B cell (primary cell): Measurements from ENCODE around the gene DSG3. TPM values are rescaled to one million over a fixed set of nuclear protein-coding genes. Genes with fewer than 3 reads are reported as not detected.

Experiments
- ATAC-seq: fragments of 200-7000 bp; cut with Tn5 transposase; one replicate; pipeline ENCODE4 v1.10.0; 2021; ENCODE audit warnings: low read depth, mild to moderate bottlenecking, moderate number of reproducible peaks, moderate library complexity
- CTCF ChIA-PET: fragments of 350-600 bp; sonication (Branson Sonifier 250); formaldehyde crosslinking; loops from one replicate; lab custom pipeline; 2021; ENCODE audit warnings: antibody characterized with exemption, inconsistent platforms; lab: Charles Lee
- POLR2A ChIA-PET: fragments of 350-600 bp; sonication (Branson Sonifier 250); formaldehyde crosslinking; loops from one replicate; lab custom pipeline; 2021; ENCODE audit warnings: antibody characterized with exemption; lab: Charles Lee
- DNase-seq: peaks from one replicate; pipeline ENCODE4 v3.0.0; 2013
- H2AFZ ChIP-seq: 2 replicates; pipeline ENCODE4 v1.6.1; 2012; ENCODE audit warnings: mild to moderate bottlenecking, low read depth, low read length; ENCODE audit not compliant: insufficient read depth, poor library complexity, severe bottlenecking
- H3K27ac ChIP-seq, 2 donors: 1 replicate in 1 of 2; 2 replicates in 1 of 2; pipeline ENCODE4 v1.5.1; 2012 to 2013; ENCODE audit warnings: low read length in 2 of 2, mild to moderate bottlenecking in 2 of 2, moderate library complexity in 1 of 2
- H3K27me3 ChIP-seq, 4 experiments: fragments of 200-600 bp in 1 of 4; sonication (generic) in 1 of 4; replicated peaks in 1 of 4; 1 replicate in 2 of 4; 2 replicates in 2 of 4; pipeline versions ENCODE4 v1.6.1 to v1.7.0; 2013 to 2016; ENCODE audit warnings: low read length in 3 of 4, mild to moderate bottlenecking in 2 of 4, mixed read lengths in 1 of 4, moderate library complexity in 1 of 4; ENCODE audit not compliant: insufficient read depth in 4 of 4, control insufficient read depth in 3 of 4; ENCODE audit errors: control extremely low read depth in 1 of 4
- H3K36me3 ChIP-seq, 2 experiments: replicated peaks in 1 of 2; 1 replicate in 1 of 2; 2 replicates in 1 of 2; pipeline versions ENCODE4 v1.6.1 to v1.7.1; 2013; ENCODE audit warnings: low read length in 1 of 2; ENCODE audit not compliant: insufficient read depth in 2 of 2, control insufficient read depth in 1 of 2; ENCODE audit errors: control extremely low read depth in 1 of 2, extremely low read depth in 1 of 2
- H3K4me1 ChIP-seq, 2 donors: fragments of 200-600 bp in 1 of 2; sonication (generic) in 1 of 2; 1 replicate in 1 of 2; 2 replicates in 1 of 2; pipeline versions ENCODE4 v1.5.1 to v1.6.1; 2013 to 2017; ENCODE audit warnings: low read length in 2 of 2; ENCODE audit not compliant: control insufficient read depth in 2 of 2, insufficient read depth in 2 of 2
- H3K4me2 ChIP-seq: replicated peaks from 2 replicates; pipeline ENCODE3; 2012; ENCODE audit warnings: mild to moderate bottlenecking, low read depth, low read length; ENCODE audit not compliant: poor library complexity, severe bottlenecking
- H3K4me3 ChIP-seq, 5 experiments: fragments of 200-600 bp in 1 of 5; sonication (generic) in 1 of 5; 1 replicate in 3 of 5; 2 replicates in 2 of 5; pipeline versions ENCODE4 v1.5.1 to v1.7.0; 2011 to 2016; ENCODE audit warnings: low read length in 4 of 5, mild to moderate bottlenecking in 4 of 5, low read depth in 2 of 5, control low read depth in 1 of 5, moderate library complexity in 1 of 5; ENCODE audit not compliant: insufficient read depth in 1 of 5; ENCODE audit errors: control extremely low read depth in 1 of 5, extremely low read depth in 1 of 5
- H3K79me2 ChIP-seq: fragments of 200-600 bp; sonication (generic); one replicate; pipeline ENCODE4 v1.6.0; 2016; ENCODE audit warnings: low read length; ENCODE audit not compliant: control insufficient read depth, insufficient read depth
- H3K9ac ChIP-seq: fragments of 200-600 bp; sonication (generic); 2 replicates; pipeline ENCODE4 v1.6.1; 2017; ENCODE audit warnings: mild to moderate bottlenecking, low read length, moderate library complexity
- H3K9me3 ChIP-seq, 3 donors: one replicate each; pipeline versions ENCODE4 v1.6.1 to v1.7.1; 2013; ENCODE audit warnings: low read length in 2 of 3; ENCODE audit not compliant: control insufficient read depth in 2 of 3, insufficient read depth in 1 of 3; ENCODE audit errors: control extremely low read depth in 1 of 3
- H4K20me1 ChIP-seq: 2 replicates; pipeline ENCODE4 v1.6.0; 2012; ENCODE audit warnings: mild to moderate bottlenecking, low read length; ENCODE audit not compliant: insufficient read depth, control insufficient read depth, poor library complexity, severe bottlenecking
- H3K27ac Mint-ChIP-seq: one replicate; pipeline ENCODE4 v1.8.0; 2021; ENCODE audit warnings: mixed read lengths
- H3K27me3 Mint-ChIP-seq: one replicate; pipeline ENCODE4 v1.8.0; 2021; ENCODE audit warnings: mixed read lengths
- H3K4me1 Mint-ChIP-seq: one replicate; pipeline ENCODE4 v1.8.0; 2021; ENCODE audit warnings: mixed read lengths
- H3K4me3 Mint-ChIP-seq: one replicate; pipeline ENCODE4 v1.8.0; 2021; ENCODE audit warnings: mixed read lengths
- H3K9me3 Mint-ChIP-seq: one replicate; pipeline ENCODE4 v1.8.0; 2022; ENCODE audit warnings: mixed read lengths; ENCODE audit not compliant: insufficient read depth
- EZH2 ChIP-seq: IDR thresholded peaks from 2 replicates; pipeline ENCODE4 v1.6.1; 2012; ENCODE audit warnings: borderline replicate concordance, low read depth, mild to moderate bottlenecking, moderate library complexity, low read length; ENCODE audit not compliant: insufficient read depth, poor library complexity, severe bottlenecking
- WGBS: methylation state at CpG from one replicate; pipeline ENCODE4 v1.1.5; 2013; ENCODE audit warnings: missing lambda C conversion rate; ENCODE audit not compliant: insufficient coverage; 5-methylcytosine and 5-hydroxymethylcytosine counted together
- intact Hi-C: fragments of 100-400 bp; cut with micrococcal nuclease; formaldehyde crosslinking; loops from one replicate; pipeline ENCODE4 v1.10.0; 2022
- polyA plus RNA-seq: library from polyadenylated mRNA; depleted of rRNA; stranded (reverse); fragments of >200 nt; gene quantifications from 2 replicates; pipeline ENCODE4 v1.2.3, GENCODE V29; 2012
- total RNA-seq, 2 donors: library from RNA; stranded (reverse); fragments of 120-200 nt in 1 of 2; gene quantifications; 1 replicate in 1 of 2; 2 replicates in 1 of 2; pipeline versions ENCODE4 v1.2.3 to v1.2.4, GENCODE V29; 2013 to 2022
- TF ChIP-seq, protein P1 (sequence below): fragments of 200-600 bp; IDR thresholded peaks from one replicate; pipeline ENCODE4 v1.8.0; 2022; ENCODE audit warnings: antibody characterized with exemption, mild to moderate bottlenecking

Gene DSG3
- total and polyA plus RNA-seq, 2 donors (not counting 1 experiment from before 2014, with no cell fraction given): not detected

DNA sequence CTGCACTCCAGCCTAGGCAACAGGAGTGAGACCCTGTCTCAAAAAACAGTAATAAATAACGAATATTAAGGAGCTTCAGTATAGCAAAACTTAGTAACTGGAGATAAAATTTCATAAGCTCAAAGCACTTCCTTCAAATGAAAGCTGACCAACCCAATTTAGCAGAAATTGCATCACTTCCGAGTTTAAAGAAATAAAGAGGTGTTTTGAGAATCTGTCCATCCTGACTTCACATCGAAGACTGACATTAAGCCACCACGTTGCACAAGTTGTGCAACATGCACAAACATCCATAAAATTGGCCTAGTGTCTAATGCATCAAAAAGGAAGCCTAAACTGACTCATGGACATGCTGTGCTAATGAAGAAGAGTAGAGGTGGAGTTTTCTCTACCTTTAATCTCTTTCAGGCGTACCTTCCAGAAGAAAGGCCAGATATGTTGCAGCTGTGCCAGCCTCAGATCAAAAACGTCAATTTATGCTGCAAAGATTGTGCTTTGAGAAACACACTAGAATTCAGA is 7.7 kb upstream of the DSG3 start:
- Histone ChIP-seq H3K36me3 (no peaks in the 10 kb centered on the region), H2AFZ (no peak overlapping the region), H3K27me3 (no peaks in the 10 kb centered on the region), H3K4me1 (no peaks in the 10 kb centered on the region), H3K4me3 (no peak overlapping the region), H3K4me2 (no peak overlapping the region), H3K79me2 (no peaks in the 10 kb centered on the region), H3K27ac (no peak overlapping the region), H4K20me1 (no peaks in the 10 kb centered on the region), H3K9ac (no peak overlapping the region), H3K9me3 (no peaks in the 10 kb centered on the region)
- ChIA-PET CTCF (no interaction called here), POLR2A (no interaction called here)
- Mint-ChIP-seq H3K27me3 (no peaks in the 10 kb centered on the region), H3K4me1 (no peaks in the 10 kb centered on the region), H3K9me3 (peaks cover 2% of the 10 kb centered on the region), H3K4me3 (no peak overlapping the region), H3K27ac (no peak overlapping the region)
- WGBS: 88% methylated on average over 3 of the region's 6 CpGs
- no peak for ATAC-seq
- no peak for TF ChIP-seq EZH2
- TF ChIP-seq, protein P1, sequence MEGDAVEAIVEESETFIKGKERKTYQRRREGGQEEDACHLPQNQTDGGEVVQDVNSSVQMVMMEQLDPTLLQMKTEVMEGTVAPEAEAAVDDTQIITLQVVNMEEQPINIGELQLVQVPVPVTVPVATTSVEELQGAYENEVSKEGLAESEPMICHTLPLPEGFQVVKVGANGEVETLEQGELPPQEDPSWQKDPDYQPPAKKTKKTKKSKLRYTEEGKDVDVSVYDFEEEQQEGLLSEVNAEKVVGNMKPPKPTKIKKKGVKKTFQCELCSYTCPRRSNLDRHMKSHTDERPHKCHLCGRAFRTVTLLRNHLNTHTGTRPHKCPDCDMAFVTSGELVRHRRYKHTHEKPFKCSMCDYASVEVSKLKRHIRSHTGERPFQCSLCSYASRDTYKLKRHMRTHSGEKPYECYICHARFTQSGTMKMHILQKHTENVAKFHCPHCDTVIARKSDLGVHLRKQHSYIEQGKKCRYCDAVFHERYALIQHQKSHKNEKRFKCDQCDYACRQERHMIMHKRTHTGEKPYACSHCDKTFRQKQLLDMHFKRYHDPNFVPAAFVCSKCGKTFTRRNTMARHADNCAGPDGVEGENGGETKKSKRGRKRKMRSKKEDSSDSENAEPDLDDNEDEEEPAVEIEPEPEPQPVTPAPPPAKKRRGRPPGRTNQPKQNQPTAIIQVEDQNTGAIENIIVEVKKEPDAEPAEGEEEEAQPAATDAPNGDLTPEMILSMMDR: no peak
- intact Hi-C loops: no loop called here
- no peak for DNase-seq

GRCh38 chr18:31440787-31441186 is 6.8 kb upstream of the DSG3 start:
- Histone ChIP-seq H3K4me1 (no peaks in the 10 kb centered on the region), H2AFZ (no peak overlapping the region), H3K27me3 (no peaks in the 10 kb centered on the region), H3K27ac (no peak overlapping the region), H3K9me3 (no peaks in the 10 kb centered on the region), H3K79me2 (no peaks in the 10 kb centered on the region), H4K20me1 (no peaks in the 10 kb centered on the region), H3K4me3 (no peak overlapping the region), H3K9ac (no peak overlapping the region), H3K4me2 (no peak overlapping the region), H3K36me3 (no peaks in the 10 kb centered on the region)
- intact Hi-C loops: no loop called here
- ChIA-PET POLR2A (no interaction called here), CTCF (no interaction called here)
- 100% methylated on average over 1 of the region's 6 CpGs for WGBS
- TF ChIP-seq, protein P1: no peak
- no peak for TF ChIP-seq EZH2
- H3K27me3 Mint-ChIP-seq: no peaks in the 10 kb centered on the region
- no peak overlapping the region for H3K27ac Mint-ChIP-seq
- ATAC-seq: no peak
- no peak for DNase-seq
- H3K4me1 Mint-ChIP-seq: no peaks in the 10 kb centered on the region
- peaks cover 2% of the 10 kb centered on the region for H3K9me3 Mint-ChIP-seq
- no peak overlapping the region for H3K4me3 Mint-ChIP-seq
